GM21576 (cell line): ENCODE measurements around the gene PET100.

Experiments
- ATAC-seq: cut with Tn5 transposase; IDR thresholded peaks from one replicate; pipeline ENCODE4 v1.9.1; 2021; ENCODE audit warnings: mild to moderate bottlenecking, moderate library complexity; ENCODE audit not compliant: unreplicated experiment

Gene PET100

DNA sequence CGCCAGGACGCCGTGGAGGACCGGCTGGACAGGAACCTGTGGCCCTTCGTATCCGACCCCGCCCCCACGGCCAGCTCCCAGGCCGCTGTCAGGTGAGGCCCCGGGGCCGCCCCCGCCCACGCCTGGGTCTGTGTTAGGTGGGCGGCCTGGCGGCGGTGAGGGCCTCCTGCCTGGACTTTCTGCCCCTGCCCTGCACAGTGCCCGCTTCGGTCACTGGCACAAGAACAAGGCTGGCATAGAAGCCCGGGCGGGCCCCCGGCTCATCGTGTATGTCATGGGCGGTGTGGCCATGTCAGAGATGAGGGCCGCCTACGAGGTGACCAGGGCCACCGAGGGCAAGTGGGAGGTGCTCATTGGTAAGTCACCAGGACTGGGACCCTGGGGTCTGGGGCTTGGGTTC is 17.6 kb downstream of the PET100 start:
- ATAC-seq, result no peak

- no peak for ATAC-seq
Observed at GRCh38 chr19:7648265-7649014, 18.8 kb downstream of the PET100 start.

DNA sequence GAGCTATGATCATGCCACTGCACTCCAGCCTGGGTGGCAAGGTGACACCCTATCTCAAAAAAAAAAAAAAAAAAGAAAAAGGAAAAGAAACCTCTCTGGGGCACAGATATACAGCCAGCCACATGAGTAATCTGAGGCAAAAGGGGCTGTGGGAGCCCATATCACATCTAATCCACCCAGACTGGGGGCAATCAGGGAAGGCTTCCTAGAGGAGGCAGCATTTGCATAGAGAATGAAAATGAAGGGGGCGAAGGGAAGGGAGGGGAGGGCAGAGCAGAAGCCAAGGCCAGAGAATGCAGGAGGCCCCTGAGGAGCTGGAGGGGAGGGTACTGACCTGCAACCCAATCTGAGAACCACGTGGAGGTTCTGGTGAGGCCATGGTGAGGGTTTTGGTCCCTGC is 20.6 kb downstream of the PET100 start:
- ATAC-seq, result no peak

DNA sequence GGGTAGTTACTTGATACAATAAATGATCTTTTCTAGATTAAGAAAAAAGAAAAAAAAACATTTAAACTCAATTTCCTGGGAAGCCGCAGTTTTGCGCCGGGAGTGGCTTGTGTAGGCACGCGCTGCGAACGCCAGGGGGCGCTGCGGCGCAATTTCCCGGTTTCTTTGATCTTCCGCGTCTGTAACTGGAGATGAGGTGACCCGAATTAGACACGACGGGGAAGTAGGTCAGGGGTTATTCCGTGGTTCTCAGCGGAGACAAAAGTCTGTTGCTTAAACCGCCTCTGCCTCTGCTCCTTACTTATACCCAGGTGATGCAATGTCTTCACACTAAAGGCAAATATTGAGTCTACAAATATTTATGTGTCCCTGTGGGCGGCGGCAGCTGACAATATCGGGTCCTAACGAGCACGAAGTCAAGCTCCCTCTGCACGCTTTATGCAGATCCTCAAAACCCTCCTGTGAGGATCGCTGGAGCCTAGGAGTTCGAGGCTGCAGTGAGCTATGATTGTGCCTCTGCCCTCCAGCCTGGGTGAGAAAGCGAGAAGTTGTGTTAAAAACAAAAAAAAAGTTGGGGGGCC is 22.6 kb downstream of the PET100 start:
- peak; percentile 53 for ATAC-seq

GRCh38 chr19:7654401-7654800 is 24.8 kb downstream of the PET100 start:
- no peak for ATAC-seq

- no peak for ATAC-seq
Observed at GRCh38 chr19:7655581-7655980, 26.0 kb downstream of the PET100 start.

DNA sequence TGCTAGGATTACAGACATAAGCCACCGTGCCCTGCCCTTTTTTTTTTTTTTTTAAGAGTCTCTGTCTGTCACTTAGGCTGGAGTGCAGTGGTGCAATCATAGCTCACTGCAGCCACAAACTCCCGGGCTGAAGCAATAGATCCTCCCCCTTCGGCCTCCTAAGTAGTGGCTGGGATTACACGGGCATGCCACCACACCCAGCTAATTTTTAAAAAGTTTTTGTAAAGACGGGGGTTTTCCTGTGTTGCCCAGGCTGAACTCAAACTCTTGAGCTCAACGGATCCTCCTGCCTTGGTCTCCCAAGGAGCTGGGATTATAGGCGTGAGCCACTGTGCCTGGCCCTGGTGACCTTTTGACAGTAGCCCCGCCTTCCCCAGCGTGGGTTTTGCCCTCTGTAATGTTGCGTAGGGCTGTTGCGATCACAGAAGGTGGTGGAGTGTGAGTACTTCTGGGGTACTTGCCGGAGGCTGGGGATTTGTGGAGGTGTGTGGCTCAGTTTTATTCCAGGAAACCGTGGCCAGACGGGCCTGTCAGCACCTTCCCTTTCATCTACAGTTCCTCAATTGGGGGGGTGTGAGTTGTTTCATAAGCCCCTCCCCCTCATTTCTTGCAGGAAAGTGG is 27.6 kb downstream of the PET100 start:
- no peak for ATAC-seq

- ATAC-seq, result peak; percentile 78
Observed at GRCh38 chr19:7658219-7658686, 28.7 kb downstream of the PET100 start.

GRCh38 chr19:7661744-7662538 is 32.3 kb downstream of the PET100 start:
- ATAC-seq, result no peak

DNA sequence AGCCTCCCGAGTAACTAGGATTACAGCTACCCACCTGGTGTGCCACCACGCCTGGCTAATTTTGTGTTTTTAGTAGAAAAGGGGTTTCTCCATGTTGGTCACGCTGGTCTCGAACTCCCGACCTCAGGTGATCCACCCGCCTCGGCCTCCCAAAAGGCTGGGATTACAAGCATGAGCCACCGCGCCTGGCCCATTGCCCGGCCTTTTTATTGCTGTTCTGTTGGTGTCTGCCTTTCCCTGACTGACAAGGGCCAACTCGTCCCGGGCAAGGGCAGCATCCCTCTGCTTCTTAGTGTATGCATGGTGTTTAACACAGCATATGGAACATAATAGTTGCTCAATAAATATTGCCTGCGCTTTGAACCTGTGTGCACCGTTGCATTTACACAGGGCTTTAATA is 33.1 kb downstream of the PET100 start:
- no peak for ATAC-seq

DNA sequence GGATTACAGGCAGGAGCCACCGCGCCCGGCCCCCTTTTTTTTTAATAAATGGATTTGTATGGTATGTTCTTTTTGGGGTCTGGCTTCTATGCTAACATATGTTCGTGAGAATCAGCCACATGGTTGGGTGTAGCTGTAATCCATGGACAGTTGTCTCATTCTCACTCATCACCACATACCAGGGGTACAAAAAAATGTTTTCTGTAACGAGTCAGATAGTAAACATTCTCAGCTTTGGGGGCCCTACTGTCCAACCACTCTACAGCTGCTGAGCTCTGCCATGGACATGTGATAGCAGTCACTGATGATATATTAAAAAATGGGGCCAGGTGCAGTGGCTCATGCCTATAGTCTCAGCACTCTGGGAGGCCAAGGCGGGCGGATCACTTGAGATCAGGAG is 34.1 kb downstream of the PET100 start:
- no peak for ATAC-seq

DNA sequence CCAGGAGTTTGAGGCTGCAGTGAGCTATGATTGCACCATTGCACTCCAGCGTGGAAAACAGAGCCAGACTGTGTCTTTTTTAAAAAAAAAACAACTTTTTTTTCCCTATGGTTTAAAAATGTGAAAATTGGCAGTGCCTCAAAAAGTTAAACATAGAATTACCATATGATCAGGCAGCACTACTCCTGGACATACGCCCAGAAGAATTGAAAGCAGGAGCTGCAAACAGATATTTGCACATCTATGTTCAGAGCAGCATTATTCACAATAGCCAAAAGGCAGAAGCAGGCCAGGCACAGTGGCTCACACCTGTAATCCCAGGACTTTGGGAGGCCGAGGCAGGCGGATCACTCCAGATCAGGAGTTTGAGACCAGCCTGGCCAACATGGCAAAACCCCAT is 35.5 kb downstream of the PET100 start:
- no peak for ATAC-seq

DNA sequence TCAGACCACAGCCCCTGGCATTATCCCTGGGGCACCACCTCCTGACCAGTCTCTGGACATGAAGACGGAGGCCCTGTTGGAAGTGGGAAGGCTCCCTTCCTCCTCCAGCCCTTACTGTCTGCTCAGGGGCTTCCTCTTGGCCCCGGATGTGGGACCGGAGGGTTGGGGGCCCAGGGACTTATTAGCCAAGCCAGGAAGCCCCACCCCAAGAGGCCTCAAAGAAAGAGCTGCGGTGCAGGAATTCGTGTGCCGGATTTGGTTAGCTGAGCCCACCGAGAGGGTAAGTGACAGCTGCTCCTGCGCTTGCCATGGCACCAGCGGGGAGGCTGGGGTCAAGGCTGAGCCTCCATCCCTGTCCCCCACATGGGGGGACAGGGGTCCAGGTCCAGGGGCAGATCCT is 39.2 kb downstream of the PET100 start, which contains the start of gene RETN:
Gene RETN, plus strand, starts transcription at position 208 of the 400 bp plus-strand sequence. CDS start 278 bp downstream, outside the sequence.
- ATAC-seq, result no peak

- ATAC-seq, result no peak
Observed at GRCh38 chr19:7669641-7670040, 40.0 kb downstream of the PET100 start.

DNA sequence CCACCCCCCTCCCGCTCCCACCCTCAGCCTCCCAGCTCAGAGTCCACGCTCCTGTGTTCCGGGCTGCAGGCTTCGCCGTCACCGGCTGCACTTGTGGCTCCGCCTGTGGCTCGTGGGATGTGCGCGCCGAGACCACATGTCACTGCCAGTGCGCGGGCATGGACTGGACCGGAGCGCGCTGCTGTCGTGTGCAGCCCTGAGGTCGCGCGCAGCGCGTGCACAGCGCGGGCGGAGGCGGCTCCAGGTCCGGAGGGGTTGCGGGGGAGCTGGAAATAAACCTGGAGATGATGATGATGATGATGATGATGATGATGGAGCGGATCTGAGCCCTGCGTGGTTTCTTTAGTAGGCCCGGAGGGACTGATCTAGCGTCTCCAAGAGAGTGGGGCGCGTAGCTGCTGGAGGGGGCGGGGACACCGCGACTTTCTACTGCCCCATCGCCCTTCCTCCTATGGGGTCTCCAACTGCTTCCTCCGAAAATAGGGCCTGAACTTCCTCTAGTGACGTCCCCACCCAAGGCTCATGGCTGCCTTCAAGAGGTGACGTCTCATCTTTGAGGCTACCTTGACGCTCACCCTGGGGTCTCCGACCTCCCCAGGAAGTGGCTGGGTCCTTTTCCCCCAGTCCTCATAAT is 40.7 kb downstream of the PET100 start:
- no peak for ATAC-seq

- no peak for ATAC-seq
Observed at GRCh38 chr19:7670790-7671189, 41.2 kb downstream of the PET100 start.

DNA sequence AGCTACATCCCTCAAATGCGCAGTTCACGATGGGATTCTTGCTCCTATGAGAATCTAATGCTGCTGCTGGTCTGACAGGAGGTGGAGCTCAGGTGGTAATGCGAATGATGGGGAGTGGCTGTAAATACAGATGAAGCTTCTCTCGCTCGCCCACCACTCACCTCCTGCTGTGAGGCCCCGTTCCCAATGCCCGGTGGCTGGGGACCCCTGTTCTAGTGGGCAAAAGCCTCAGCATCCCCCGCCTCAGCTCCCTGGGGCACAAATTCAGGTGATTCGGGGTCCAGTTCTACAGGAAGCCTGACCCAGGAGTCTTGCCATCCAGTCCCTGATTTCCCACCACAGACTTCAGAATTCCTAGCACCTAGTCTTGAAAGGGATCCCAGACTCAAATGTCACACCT is 42.9 kb downstream of the PET100 start:
- ATAC-seq, result no peak

GRCh38 chr19:7674010-7675005 is 44.7 kb downstream of the PET100 start:
- ATAC-seq, result no peak

DNA sequence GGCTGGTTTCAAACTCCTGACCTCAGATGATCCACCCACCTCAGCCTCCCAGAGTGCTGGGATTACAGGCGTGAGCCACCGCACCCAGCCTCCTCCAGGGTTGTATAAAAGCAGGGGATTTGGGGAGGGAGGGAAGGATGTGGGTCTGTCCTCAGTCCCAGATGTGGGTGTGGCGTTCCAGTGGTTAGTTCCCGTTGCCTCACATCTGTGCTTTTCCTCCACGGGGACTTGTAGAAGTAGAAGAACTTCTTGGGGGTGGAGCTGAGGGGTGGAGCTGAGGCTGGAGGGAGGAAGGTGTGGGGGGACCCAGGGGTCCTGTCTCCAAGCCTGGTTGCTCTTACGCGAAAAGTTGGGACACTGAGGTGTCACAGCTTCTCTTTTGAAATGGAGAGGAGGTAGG is 46.8 kb downstream of the PET100 start:
- no peak for ATAC-seq

DNA sequence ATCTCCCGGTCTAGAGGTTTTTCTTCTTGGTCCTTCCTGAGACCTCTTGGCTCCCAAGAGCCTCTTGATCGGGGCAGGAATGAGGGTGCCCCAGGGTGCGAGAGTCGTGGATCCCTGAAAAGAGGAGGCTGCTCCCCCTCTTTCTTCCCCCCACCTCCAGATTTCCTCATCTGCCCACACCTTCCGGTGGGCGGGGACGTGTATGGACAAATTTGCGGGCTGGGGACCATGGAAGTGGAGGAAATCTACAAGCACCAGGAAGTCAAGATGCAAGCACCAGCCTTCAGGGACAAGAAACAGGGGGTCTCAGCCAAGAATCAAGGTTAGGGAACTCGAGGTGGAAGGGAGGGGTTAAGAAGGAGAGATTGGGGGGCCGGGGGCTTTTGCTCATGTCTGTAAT is 47.3 kb downstream of the PET100 start, which contains the start of gene MCEMP1:
Gene MCEMP1, plus strand, starts transcription at position 237 of the 400 bp plus-strand sequence. Its CDS starts 31 bp downstream, at position 268.
- ATAC-seq, result no peak
